ENCODE data around the gene SCAMP2. TPM values are rescaled to one million over a fixed set of nuclear protein-coding genes. Genes with fewer than 3 reads are reported as not detected.

Gene SCAMP2
- total RNA-seq, 1 donor from 2014 or later = 21.6 TPM

DNA sequence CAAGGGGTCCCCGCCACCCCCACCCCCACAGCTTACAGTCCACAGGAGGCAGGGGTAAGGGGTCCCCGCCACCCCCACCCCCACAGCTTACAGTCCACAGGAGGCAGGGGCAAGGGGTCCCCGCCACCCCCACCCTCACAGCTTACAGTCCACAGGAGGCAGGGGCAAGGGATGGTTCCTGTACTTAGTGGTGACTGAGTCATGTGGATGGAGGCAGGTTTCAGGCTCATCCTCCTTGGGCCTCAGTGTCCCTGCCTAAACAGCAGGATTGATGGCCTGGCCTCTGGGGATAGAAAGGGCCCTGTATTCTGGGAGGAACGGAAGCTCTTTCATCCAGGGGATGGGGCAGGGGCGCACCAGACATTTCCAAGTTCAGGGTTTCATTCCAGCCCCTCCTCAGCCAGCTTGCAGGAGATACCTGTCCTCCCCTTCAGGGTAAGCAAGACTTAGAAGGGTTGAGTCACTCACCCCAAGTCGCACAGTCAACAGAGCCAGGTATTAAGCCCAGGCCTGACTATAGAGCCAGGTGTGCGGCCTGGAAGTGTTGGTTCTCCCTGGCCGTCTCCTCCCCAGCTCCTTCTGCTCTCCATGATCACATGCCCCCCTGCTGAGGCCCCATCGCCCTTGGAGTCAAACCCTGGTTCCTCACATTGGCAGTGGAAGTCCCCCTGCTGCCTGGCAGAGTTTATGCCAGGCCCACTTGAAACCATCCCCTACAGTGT lies 78.8 kb downstream of the SCAMP2 start:
- no peak for DNase-seq

Small RNAs within 50 kb of the gene (small RNA-seq; reads per million reads assigned to genes)
- gene CPLX3 (ENCODE audit: low replicate concordance) = not detected
- 0.17 reads per million for gene MIR6882 (ENCODE audit: low replicate concordance)

Other genes starting within 250 kb of the SCAMP2 start
- 14.7 TPM for gene EDC3, start 177.3 kb downstream of the SCAMP2 start, total RNA-seq
- gene CYP1A1, start 147.8 kb downstream of the SCAMP2 start, total RNA-seq = 0.69 TPM
- gene CYP1A2, start 124.5 kb downstream of the SCAMP2 start, total RNA-seq = 0.10 TPM
- gene CSK, start 91.3 kb downstream of the SCAMP2 start, total RNA-seq = 21.4 TPM
- 0.20 TPM for gene LMAN1L, start 60.5 kb downstream of the SCAMP2 start, total RNA-seq
- 0.20 TPM for gene CPLX3, start 46.7 kb downstream of the SCAMP2 start, total RNA-seq
- 23.4 TPM for gene ULK3, start 30.2 kb downstream of the SCAMP2 start, total RNA-seq
- gene MPI, start 16.7 kb upstream of the SCAMP2 start, total RNA-seq = 23.3 TPM
- 43.4 TPM for gene FAM219B, start 33.5 kb upstream of the SCAMP2 start, total RNA-seq
- 56.3 TPM for gene COX5A, start 64.7 kb upstream of the SCAMP2 start, total RNA-seq
- 2.1 TPM for gene RPP25, start 83.4 kb upstream of the SCAMP2 start, total RNA-seq
- gene SCAMP5, start 122.2 kb upstream of the SCAMP2 start, total RNA-seq = 3.2 TPM
- 10.8 TPM for gene PPCDC, start 150.2 kb upstream of the SCAMP2 start, total RNA-seq